HG03439 (cell line): ENCODE data around the gene SMIM1.
A peak's percentile ranks its signal among the peaks of the same experiment; 100 is the strongest.
"Not testable (repeated sequence)": the region's sequence is repeated elsewhere in the genome, so short reads cannot be mapped to it uniquely, and the experiment has no call there.

Experiments used
- ATAC-seq: cut with Tn5 transposase; IDR thresholded peaks from one replicate; pipeline ENCODE4 v1.9.1; 2021; ENCODE audit warnings: mild to moderate bottlenecking, moderate library complexity; ENCODE audit not compliant: unreplicated experiment

Gene SMIM1

DNA sequence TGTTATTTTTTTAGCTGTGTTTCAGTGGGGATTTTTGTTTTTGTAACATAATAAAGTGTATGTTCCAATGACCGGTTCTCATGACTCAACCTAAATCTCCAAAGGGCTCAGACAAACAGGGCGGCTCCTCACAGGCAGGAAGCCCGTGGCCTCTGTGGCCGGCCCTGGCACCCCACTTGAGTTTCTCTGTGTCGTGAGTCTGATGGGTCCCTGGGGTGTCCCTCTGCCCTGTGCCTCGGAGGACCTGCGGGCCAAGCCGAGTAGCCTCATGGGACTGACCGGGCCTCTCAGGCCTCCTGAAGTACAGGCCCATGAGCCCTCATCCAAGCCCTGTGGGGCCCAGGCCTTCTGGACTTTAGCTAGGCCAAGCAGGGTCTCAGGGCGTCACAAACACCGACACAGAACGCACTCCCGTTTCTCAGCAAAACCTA is 36.4 kb upstream of the SMIM1 start:
- no peak for ATAC-seq

GRCh38 chr1:3736708-3737107 is 35.8 kb upstream of the SMIM1 start:
- ATAC-seq: no peak

GRCh38 chr1:3738943-3739342 is 33.6 kb upstream of the SMIM1 start:
- ATAC-seq: no peak

GRCh38 chr1:3740042-3740441 is 32.5 kb upstream of the SMIM1 start:
- no peak for ATAC-seq

DNA sequence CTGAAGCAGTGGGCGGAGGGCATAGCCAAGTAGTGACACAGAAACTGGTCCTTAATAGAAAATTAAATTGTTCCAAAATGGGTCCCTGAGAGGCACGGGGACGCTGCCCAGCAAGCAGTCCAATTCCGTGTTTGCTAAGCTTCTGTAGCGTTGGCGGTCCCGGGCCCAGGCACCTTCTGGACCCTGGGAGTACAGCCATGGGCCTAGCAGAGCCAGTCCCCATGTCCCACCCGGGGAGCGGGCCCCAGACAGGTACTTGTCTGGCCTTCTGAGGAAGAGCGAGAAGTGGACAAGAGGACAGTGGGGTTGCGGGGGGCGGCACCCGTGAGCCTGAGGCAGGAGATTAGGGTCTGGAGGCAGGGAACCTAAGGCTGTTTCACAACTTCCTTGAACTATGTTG is 31.8 kb upstream of the SMIM1 start:
- ATAC-seq: no peak

- ATAC-seq: no peak
Measured at GRCh38 chr1:3741566-3742438, 30.7 kb upstream of the SMIM1 start.

DNA sequence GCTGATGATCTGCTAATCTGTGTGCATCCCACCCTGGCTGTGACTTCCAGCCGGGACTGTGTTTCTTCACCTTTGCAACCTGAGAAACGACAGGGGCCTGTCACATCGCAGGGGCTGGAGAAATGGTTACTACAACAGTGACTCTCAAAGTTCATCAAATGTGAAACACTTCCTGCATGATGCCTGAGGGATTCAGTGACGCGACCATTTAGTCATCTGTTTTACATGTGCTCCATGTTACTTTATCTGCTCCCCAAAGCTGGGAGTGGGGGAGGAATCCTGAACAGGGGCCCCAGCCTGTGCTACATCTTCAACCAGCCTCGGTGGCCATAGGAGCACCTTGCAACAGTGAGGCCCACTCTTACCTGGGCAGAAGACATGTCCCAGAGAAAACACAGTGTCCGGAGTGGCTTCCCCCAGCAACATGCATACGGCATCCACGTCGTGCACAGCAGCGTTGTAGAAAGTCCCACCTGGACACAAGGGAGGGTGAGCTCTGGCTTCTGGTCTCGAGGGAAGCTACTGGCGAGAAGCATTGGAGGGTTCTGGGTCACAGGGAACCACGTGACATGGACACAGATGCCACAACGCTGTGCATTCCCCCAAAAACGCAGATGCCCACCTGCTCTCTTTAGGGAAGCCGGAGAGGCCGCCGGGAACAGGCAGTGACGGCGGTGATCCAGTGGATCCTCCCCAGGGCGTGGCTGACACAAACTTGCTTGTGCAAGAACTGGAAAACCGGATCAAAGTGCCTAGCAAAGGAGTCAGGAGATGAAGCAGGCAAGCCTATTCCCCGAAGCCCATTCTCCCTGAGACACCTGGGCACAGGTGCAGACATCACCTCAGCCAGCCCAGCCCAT is 29.9 kb upstream of the SMIM1 start:
- ATAC-seq: no peak

- ATAC-seq: no peak
Measured at GRCh38 chr1:3743421-3743820, 29.1 kb upstream of the SMIM1 start.

GRCh38 chr1:3743826-3744225 is 28.7 kb upstream of the SMIM1 start:
- ATAC-seq: no peak

DNA sequence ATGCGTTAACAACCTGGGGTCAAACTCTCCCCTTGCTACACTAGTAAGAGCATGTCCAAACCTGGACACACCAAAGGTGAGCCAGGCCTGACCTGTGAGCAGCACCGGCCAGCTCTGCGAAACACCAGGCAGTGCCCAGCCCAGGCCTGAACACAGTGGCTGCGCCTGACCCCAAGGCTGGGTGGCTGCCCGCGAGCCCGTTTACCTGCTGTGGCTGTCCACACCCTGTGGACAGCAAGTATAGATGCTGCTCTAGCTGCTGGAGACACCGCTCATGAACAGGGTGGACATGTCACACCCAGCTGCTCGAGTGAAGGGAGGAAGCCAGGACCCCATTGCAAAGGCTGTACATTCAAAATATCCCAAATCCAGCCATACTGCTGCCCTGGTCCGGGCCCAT is 27.9 kb upstream of the SMIM1 start:
- ATAC-seq: no peak

DNA sequence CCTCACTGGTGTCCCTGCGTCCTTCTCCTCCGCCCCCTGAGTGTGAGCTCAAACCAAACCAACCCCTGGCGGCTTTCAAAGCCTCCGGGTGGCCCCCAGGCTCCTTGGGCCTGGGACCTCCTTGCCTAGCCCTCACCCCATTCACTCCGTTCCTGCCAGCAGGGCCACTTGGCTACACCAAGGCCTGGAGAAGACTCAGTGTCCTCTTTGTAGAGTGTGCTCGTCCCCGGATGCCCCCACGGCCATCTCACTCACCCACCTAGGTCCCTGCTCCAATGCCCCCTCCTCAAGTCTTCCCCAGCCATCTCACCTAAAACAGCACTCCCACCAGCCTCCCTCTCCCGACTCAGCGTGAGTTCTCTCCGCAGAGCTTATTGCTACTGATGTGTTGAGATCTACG is 27.5 kb upstream of the SMIM1 start:
- ATAC-seq: no peak

DNA sequence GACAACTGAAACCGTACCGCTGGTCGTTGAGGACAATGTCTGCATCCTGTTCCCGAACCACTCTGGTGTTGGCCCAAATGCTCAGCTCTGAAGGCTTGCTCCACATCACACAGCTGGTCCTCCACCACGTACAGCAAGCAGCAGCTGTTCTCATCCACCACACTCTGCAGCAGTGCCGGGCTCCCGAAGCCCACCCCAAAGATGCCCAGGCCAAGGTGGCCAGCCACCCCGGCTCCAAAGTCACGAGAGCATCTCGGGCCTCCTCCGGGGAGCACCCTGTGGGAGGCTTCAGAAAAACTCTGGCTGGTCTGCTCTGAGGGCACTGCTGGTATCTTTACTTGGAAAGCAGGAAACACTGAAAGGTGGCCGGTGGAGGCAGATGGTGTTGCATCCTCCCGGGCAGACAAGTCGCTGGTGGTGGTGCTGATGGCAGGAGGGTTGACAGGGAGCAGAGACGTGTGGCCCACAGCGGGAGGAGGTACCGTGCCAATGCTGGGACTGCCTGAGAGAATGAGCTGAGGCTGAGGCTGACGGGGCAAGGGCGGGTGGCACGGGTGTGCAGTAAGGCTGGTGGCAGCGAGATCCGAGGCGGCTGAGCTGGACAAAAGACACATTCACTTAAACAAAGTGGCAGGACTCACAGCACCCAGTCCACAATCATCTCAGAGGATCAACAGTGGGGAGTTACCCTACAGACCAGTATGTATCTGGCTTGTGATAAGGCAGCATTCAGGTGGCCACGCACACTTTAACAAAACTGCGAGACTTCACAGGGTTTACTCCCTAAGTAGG is 26.8 kb upstream of the SMIM1 start:
- no peak for ATAC-seq

DNA sequence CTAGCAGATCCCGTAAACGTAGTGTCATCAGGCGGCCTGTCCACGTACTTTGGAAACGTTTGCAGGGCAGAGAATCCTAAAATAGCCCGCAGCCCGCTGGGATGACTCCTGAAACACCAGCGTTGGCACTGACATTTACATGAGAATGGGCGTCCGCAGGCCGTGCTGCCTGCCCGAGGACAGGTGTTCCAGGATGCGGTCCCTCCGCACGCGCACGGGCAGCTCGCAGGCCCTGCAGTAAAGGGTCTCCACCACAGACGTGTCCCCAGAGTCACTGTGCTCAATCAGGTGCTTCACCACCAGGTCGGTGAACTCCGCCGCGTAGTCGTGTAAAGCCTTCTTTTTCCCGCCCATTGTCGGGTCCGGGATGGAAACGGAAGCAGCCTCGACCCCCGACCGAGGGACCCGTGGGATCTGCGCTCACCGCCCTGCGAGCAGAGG is 26.1 kb upstream of the SMIM1 start:
- ATAC-seq: no peak

DNA sequence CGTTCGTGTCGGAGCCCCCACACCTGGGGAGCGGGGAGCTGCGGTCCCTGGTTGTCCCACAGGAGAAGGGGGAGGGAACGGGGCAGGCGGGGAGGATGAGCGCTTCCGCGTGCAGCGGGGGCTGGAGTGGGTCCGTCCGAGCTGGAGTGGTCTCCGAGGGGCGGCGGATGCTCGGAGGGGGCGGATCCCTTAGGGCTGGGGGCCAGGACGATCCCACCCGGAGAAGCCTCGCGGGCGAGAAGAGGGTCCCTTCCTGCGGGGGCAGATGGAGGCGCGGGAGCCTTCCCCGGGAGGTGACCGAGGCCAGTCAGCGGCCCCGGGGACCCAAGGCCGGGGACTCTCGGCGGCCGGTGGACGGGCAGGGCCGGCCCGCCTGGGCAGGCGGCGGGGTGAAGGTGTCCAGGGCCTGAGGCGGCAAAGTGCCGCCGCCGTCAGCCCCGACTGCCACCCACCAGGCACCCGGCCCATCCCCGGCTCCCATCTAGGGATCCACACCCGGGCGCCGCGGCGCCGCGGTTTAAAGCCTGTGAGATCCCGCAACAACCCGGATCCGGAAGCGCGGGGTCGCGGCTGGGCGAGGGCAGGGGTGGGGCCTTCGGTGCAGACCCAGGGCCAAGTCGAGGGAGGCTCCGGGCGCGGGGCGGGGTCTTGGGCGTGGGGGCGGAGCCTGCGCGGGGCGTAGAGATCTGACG is 25.6 kb upstream of the SMIM1 start:
- peak; percentile 68 for ATAC-seq

DNA sequence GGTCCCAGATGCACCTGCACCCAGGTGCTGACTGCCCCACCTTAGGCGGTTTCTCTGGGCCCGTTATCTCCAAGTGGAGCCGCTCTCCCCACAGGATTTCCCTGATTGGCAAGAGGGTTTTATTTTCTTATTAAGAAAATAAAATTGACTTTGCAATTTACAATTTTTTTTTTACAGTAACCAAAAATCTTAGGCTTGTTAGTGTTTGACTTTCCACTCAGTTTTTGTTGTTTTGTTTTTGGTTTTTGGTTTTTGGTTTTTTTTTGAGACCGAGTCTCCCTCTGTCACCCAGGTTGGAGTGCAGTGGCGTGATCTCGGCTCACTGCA is 25.1 kb upstream of the SMIM1 start:
- no peak for ATAC-seq

- no peak for ATAC-seq
Measured at GRCh38 chr1:3747903-3748302, 24.6 kb upstream of the SMIM1 start.

DNA sequence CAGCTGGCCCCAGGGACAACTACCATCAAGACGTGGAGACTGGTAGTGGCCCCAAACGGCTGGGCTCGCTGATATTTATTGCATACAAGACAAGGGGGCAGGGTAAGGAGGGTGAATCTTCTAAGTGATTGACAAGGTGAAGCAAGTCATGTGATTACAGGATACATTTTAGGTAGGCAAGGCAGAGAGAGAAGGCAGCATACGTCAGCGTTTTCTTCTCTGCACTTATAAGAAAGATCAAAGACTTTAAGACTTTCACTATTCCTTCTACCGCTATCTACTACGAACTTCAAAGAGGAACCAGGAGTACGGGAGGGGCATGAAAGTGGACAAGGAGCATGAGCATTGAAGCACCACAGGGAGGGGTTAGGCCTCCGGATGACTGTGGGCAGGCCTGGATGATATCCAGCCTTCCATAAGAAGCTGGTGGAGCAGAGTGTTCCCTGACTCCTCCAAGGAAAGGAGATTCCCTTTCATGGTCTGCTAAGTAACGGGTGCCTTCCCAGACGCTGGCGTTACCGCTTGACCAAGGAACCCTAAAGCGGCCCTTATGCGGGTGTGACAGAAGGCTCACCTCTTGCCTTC is 24.1 kb upstream of the SMIM1 start:
- not testable (repeated sequence) for ATAC-seq

DNA sequence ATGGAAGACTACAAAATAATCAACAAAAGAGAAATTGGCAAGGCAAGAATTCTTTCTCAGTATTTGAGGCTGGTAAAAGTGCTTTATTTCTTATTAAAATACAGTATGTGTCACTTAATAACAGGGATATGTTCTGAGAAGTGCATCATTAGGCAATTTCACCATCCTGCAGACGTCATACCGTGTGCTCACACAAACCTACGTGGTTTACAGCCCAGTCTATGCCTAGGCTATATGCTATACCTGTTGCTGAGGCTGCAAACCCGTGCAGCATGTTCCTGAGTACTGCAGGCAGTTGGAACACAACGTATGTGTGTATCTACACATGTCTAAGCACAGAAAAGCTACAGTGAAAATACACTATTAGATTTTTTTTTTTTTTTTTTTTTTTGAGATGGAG is 23.0 kb upstream of the SMIM1 start:
- no peak for ATAC-seq

- ATAC-seq: no peak
Measured at GRCh38 chr1:3750741-3751140, 21.8 kb upstream of the SMIM1 start.

DNA sequence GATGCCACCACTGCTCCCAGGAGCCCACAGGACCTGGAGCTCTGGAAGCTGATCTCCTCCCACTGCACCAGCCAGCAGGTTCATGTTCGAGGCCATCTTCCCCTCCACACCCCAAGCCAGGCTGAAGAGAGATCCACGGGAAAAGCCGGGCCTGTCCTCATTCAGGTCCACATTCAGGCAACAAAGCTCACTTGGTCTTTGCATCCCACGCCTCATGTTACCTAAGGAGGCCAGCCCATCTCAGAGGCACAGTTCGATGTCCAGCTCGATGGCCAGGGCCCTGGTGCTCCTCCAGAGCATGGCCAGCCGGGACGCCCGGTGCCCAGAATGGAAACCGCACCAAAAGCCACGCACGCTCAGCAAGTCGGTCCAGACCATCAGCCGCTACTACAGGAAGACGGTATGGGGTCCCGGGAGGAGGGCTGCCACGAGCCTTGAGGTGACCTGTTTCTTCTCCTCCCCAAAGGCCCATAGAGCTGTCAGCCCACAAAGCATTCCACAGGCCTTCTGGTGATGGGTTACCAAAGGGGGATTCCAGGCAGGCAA is 20.1 kb upstream of the SMIM1 start, which contains the start of gene CCDC27:
Gene CCDC27 (plus strand): TSS at position 51 of the 546 bp plus-strand sequence. CDS start 32 bp downstream, at position 83.
- no peak for ATAC-seq
